H1 (cell line): Measurements from ENCODE around the gene AGBL5. TPM values are rescaled to one million over a fixed set of nuclear protein-coding genes. Genes with fewer than 3 reads are reported as not detected.

Experiments
- CHD7 ChIP-seq: fragments of 300-600 bp; sonication (generic); IDR thresholded peaks from 2 replicates; pipeline ENCODE4 v1.7.1; 2012; ENCODE audit warnings: low read length, moderate library complexity, mild to moderate bottlenecking, inconsistent platforms; ENCODE audit not compliant: insufficient replicate concordance
- HDAC6 ChIP-seq: IDR thresholded peaks from one replicate; pipeline ENCODE4 v1.7.1; 2012; ENCODE audit warnings: low read depth, mild to moderate bottlenecking, inconsistent platforms, low read length, moderate library complexity
- JUND ChIP-seq: IDR thresholded peaks from 2 replicates; pipeline ENCODE4 v1.6.1; 2011; ENCODE audit warnings: mild to moderate bottlenecking, improper control_type of control experiment, low read length
- KDM4A ChIP-seq: IDR thresholded peaks from one replicate; pipeline ENCODE4 v1.7.1; 2012; ENCODE audit warnings: low read depth, mild to moderate bottlenecking, moderate library complexity, low read length, inconsistent platforms; ENCODE audit not compliant: severe bottlenecking
- NRF1 ChIP-seq: IDR thresholded peaks from 2 replicates; pipeline ENCODE4 v1.6.1; 2011; ENCODE audit warnings: mild to moderate bottlenecking, low read depth, low read length, improper control_type of control experiment
- POLR2A ChIP-seq, 2 experiments: IDR thresholded peaks; 1 replicate in 1 of 2; 2 replicates in 1 of 2; pipeline ENCODE4 v1.6.1; 2011; ENCODE audit warnings: low read depth in 2 of 2, low read length in 2 of 2, mild to moderate bottlenecking in 2 of 2; ENCODE audit errors: control extremely low read depth in 1 of 2
- SP1 ChIP-seq: IDR thresholded peaks from 2 replicates; pipeline ENCODE4 v1.6.1; 2011; ENCODE audit warnings: low read depth, low read length
- SUZ12 ChIP-seq: fragments of 200-600 bp; sonication (generic); IDR thresholded peaks from 2 replicates; pipeline ENCODE4 v1.6.1; 2012; ENCODE audit warnings: mild to moderate bottlenecking, inconsistent platforms, low read length, moderate library complexity, mixed read lengths
- polyA plus RNA-seq, 7 experiments: library from polyadenylated mRNA; depleted of rRNA in 3 of 7; stranded (reverse) in 5 of 7; unstranded in 2 of 7; fragments of >200 nt in 5 of 7; fragments of 200-250 nt in 2 of 7; gene quantifications; 1 replicate in 5 of 7; 2 replicates in 1 of 7; 4 replicates in 1 of 7; pipeline versions ENCODE4 v1.2.1 to v1.2.3, GENCODE V29; 2011 to 2013; ENCODE audit warnings: missing spikeins in 2 of 7, mixed read lengths in 2 of 7
- total RNA-seq: library from RNA; stranded (reverse); fragmentation: NEBNext Ultra II Directional; extraction: Animal tissue kit (Norgen Biotek cat#: 25700); gene quantifications from 2 replicates; pipeline ENCODE4 v1.2.1, GENCODE V29; 2021
- TF ChIP-seq, protein P1 (sequence below): IDR thresholded peaks from 2 replicates; pipeline ENCODE4 v1.6.1; 2011; ENCODE audit warnings: low read length, improper control_type of control experiment

The AGBL5 gene
- total and polyA plus RNA-seq, 2 of the 8 experiments (the other 6 are each of a cell fraction or from before 2014, with no cell fraction given), result 45.4 to 62.0 TPM

GRCh38 chr2:27039426-27039825 is 12.0 kb upstream of the AGBL5 start (continued):
- TF ChIP-seq CHD7, result no peak
- TF ChIP-seq KDM4A, result no peak
- TF ChIP-seq SP1, result no peak
- no peak for TF ChIP-seq POLR2A (IDR thresholded peaks at IDR 0.05; ENCODE audit: control extremely low read depth in 1 of 2, low read depth in 2 of 2, low read length in 2 of 2)
- no peak for TF ChIP-seq JUND
- TF ChIP-seq, protein P1, sequence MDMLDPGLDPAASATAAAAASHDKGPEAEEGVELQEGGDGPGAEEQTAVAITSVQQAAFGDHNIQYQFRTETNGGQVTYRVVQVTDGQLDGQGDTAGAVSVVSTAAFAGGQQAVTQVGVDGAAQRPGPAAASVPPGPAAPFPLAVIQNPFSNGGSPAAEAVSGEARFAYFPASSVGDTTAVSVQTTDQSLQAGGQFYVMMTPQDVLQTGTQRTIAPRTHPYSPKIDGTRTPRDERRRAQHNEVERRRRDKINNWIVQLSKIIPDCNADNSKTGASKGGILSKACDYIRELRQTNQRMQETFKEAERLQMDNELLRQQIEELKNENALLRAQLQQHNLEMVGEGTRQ, result no peak
- TF ChIP-seq HDAC6, result no peak
- no peak for TF ChIP-seq NRF1
- TF ChIP-seq SUZ12, result no peak
